ENCODE results near the gene PTS.

Gene PTS

GRCh38 chr11:112213753-112214152 lies 12.5 kb upstream of the PTS start:
- TF ChIP-seq ZBTB7A (IDR thresholded peaks at IDR 0.05; ENCODE audit: low read depth) (no peak), CEBPB (IDR thresholded peaks at IDR 0.05) (no peak), FOXM1 (IDR thresholded peaks at IDR 0.05; ENCODE audit: borderline replicate concordance, low read depth) (no peak), TCF12 (IDR thresholded peaks at IDR 0.05; ENCODE audit: low read depth) (no peak)

GRCh38 chr11:112215621-112216020 lies 10.6 kb upstream of the PTS start:
- TF ChIP-seq RAD21 (IDR thresholded peaks at IDR 0.05; ENCODE audit: low read depth) (no peak), FOXM1 (IDR thresholded peaks at IDR 0.05; ENCODE audit: borderline replicate concordance, low read depth) (no peak), NFIC (IDR thresholded peaks at IDR 0.05) (no peak), EGR1 (IDR thresholded peaks at IDR 0.05) (no peak)

- TF ChIP-seq MAX (IDR thresholded peaks at IDR 0.05) (no peak), TEAD4 (IDR thresholded peaks at IDR 0.05) (no peak)
Measured at GRCh38 chr11:112216561-112217105, 9.6 kb upstream of the PTS start.

DNA sequence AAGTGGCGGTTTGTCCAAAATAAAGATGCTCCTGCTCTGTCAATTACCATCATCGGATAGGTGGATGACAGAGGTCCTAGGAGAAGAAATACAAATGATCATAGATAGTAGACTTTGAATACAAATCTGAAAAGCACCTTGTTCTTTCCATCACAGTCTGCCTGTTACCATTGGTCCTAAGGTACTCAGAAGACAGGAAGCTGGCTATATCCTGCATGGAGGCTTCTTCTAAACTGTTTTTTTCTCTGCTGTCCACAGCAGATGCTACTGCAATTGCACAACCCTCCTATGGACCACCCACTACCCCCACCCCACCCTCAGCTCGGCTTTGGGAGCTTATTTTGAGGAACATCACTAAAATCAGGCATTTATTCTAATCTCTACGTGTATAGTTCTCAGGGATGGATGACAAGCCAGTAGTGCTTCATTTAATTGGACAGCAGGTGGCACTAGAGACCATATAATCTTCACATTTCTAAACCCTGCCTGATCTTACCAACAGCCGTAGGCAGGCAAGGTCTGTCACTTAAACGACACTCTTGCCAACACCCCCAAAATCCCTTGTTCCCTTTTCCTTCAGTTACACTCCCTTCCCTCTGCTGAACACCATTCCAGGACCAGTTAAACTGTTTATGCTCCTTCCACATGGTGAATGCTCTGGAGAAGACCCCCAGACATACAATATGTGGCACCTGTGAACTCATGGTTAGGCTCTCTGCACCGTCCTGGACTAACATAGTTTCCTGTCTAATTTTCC lies 6.6 kb upstream of the PTS start:
- TF ChIP-seq TCF12 (IDR thresholded peaks at IDR 0.05; ENCODE audit: low read depth) (no peak), RAD21 (IDR thresholded peaks at IDR 0.05; ENCODE audit: low read depth) (peak; percentile 91)
- TF ChIP-seq, protein P1, sequence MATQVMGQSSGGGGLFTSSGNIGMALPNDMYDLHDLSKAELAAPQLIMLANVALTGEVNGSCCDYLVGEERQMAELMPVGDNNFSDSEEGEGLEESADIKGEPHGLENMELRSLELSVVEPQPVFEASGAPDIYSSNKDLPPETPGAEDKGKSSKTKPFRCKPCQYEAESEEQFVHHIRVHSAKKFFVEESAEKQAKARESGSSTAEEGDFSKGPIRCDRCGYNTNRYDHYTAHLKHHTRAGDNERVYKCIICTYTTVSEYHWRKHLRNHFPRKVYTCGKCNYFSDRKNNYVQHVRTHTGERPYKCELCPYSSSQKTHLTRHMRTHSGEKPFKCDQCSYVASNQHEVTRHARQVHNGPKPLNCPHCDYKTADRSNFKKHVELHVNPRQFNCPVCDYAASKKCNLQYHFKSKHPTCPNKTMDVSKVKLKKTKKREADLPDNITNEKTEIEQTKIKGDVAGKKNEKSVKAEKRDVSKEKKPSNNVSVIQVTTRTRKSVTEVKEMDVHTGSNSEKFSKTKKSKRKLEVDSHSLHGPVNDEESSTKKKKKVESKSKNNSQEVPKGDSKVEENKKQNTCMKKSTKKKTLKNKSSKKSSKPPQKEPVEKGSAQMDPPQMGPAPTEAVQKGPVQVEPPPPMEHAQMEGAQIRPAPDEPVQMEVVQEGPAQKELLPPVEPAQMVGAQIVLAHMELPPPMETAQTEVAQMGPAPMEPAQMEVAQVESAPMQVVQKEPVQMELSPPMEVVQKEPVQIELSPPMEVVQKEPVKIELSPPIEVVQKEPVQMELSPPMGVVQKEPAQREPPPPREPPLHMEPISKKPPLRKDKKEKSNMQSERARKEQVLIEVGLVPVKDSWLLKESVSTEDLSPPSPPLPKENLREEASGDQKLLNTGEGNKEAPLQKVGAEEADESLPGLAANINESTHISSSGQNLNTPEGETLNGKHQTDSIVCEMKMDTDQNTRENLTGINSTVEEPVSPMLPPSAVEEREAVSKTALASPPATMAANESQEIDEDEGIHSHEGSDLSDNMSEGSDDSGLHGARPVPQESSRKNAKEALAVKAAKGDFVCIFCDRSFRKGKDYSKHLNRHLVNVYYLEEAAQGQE (IDR thresholded peaks at IDR 0.05; ENCODE audit: low read depth) = no peak

GRCh38 chr11:112221274-112221835 lies 4.9 kb upstream of the PTS start:
- TF ChIP-seq EGR1 (IDR thresholded peaks at IDR 0.05) = no peak
- TF ChIP-seq NFIC (IDR thresholded peaks at IDR 0.05) = no peak
- TF ChIP-seq TEAD4 (IDR thresholded peaks at IDR 0.05) = no peak
- TF ChIP-seq EP300 (IDR thresholded peaks at IDR 0.05; ENCODE audit: borderline replicate concordance) = no peak
- no peak for TF ChIP-seq YY1 (IDR thresholded peaks at IDR 0.05; ENCODE audit: low read depth)
- no peak for TF ChIP-seq TCF12 (IDR thresholded peaks at IDR 0.05; ENCODE audit: low read depth)
- TF ChIP-seq RAD21 (IDR thresholded peaks at IDR 0.05; ENCODE audit: low read depth) = no peak
- no peak for TF ChIP-seq MAX (IDR thresholded peaks at IDR 0.05)
- TF ChIP-seq ZBTB7A (IDR thresholded peaks at IDR 0.05; ENCODE audit: low read depth) = no peak
- TF ChIP-seq, protein P1 (IDR thresholded peaks at IDR 0.05; ENCODE audit: low read depth) = no peak
- TF ChIP-seq, protein P2, sequence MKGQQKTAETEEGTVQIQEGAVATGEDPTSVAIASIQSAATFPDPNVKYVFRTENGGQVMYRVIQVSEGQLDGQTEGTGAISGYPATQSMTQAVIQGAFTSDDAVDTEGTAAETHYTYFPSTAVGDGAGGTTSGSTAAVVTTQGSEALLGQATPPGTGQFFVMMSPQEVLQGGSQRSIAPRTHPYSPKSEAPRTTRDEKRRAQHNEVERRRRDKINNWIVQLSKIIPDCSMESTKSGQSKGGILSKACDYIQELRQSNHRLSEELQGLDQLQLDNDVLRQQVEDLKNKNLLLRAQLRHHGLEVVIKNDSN (IDR thresholded peaks at IDR 0.05) = no peak
- TF ChIP-seq CEBPB (IDR thresholded peaks at IDR 0.05) = no peak
- TF ChIP-seq CREB1 (IDR thresholded peaks at IDR 0.05; ENCODE audit: low read depth) = no peak
- no peak for TF ChIP-seq FOXM1 (IDR thresholded peaks at IDR 0.05; ENCODE audit: borderline replicate concordance, low read depth)
- no peak for TF ChIP-seq TAF1 (IDR thresholded peaks at IDR 0.05; ENCODE audit: low read depth)

DNA sequence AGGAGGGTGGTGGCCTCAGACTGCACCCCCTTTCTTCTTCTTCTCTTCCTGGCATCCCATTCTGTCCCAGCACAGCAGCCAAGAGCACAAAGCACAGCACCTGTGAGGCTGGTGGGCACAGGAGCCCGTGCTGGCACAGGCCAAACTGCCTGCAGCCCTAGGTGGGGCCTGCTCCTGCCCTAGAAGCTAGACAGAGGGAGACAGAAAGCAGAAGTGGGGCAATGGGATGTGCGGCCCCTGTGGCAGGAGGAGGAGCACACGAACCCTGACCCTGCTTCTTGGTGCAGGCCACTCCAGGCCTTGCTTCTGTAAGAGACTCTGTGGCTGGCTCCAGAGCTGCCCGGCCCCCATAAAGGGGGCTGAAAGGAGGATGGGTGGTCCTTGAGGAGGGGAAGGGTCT lies 3.9 kb upstream of the PTS start:
- TF ChIP-seq FOXM1 (IDR thresholded peaks at IDR 0.05; ENCODE audit: borderline replicate concordance, low read depth) (no peak), TCF12 (IDR thresholded peaks at IDR 0.05; ENCODE audit: low read depth) (no peak), TAF1 (IDR thresholded peaks at IDR 0.05; ENCODE audit: low read depth) (no peak), MAX (IDR thresholded peaks at IDR 0.05) (no peak), RAD21 (IDR thresholded peaks at IDR 0.05; ENCODE audit: low read depth) (no peak), EP300 (IDR thresholded peaks at IDR 0.05; ENCODE audit: borderline replicate concordance) (no peak), CEBPB (IDR thresholded peaks at IDR 0.05) (no peak)

DNA sequence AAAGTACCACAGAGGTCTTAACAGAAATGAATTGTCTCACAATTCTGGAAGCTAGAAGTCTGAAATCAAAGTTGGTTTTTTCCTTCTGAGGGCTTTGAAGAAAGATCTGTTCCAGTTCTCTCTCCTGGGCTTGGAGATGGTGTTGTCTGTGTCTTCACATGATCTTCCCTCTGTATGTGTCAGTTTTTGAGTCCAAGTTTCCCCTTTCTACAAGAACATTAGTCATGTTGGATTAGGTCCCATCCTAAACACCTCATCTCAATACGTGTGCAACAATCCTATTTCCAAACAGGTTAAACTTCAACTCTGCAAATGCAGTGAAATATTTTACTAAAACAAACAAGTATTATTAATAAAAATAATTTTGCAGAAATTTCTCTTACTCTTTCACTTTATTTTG lies 3.1 kb upstream of the PTS start:
- no peak for TF ChIP-seq MAX (IDR thresholded peaks at IDR 0.05)
- no peak for TF ChIP-seq CEBPB (IDR thresholded peaks at IDR 0.05)
- TF ChIP-seq TAF1 (IDR thresholded peaks at IDR 0.05; ENCODE audit: low read depth) = no peak
- TF ChIP-seq FOXM1 (IDR thresholded peaks at IDR 0.05; ENCODE audit: borderline replicate concordance, low read depth) = no peak
- TF ChIP-seq CREB1 (IDR thresholded peaks at IDR 0.05; ENCODE audit: low read depth) = no peak
- TF ChIP-seq TEAD4 (IDR thresholded peaks at IDR 0.05) = no peak
- no peak for TF ChIP-seq RAD21 (IDR thresholded peaks at IDR 0.05; ENCODE audit: low read depth)
- TF ChIP-seq, protein P2 (IDR thresholded peaks at IDR 0.05) = no peak
- TF ChIP-seq YY1 (IDR thresholded peaks at IDR 0.05; ENCODE audit: low read depth) = no peak
- no peak for TF ChIP-seq ZBTB7A (IDR thresholded peaks at IDR 0.05; ENCODE audit: low read depth)
- no peak for TF ChIP-seq TCF12 (IDR thresholded peaks at IDR 0.05; ENCODE audit: low read depth)
- TF ChIP-seq, protein P1 (IDR thresholded peaks at IDR 0.05; ENCODE audit: low read depth) = no peak
- no peak for TF ChIP-seq EGR1 (IDR thresholded peaks at IDR 0.05)

Data from Ishikawa (cell line).